Naive thymus-derived CD8-positive, alpha-beta T cell (primary cell): Measurements from ENCODE around the gene PAXX. TPM values are rescaled to one million over a fixed set of nuclear protein-coding genes. Genes with fewer than 3 reads are reported as not detected.

Source experiments
- ATAC-seq, 2 donors: fragments of 150-1000 bp; cut with Tn5 transposase in 1 of 2; sonication (Bioruptor Pico), chemical (Tn5 transposase) in 1 of 2; 1 replicate in 1 of 2; 2 replicates in 1 of 2; pipeline ENCODE4 v1.10.0; 2021; ENCODE audit warnings: mild to moderate bottlenecking in 2 of 2, moderate library complexity in 2 of 2
- POLR2A ChIA-PET: fragments of 350-600 bp; sonication (Branson Sonifier 250); formaldehyde crosslinking; loops from one replicate; lab custom pipeline; 2021; ENCODE audit warnings: antibody characterized with exemption; lab: Charles Lee
- DNase-seq, 10 donors: peaks; one replicate each; pipeline versions ENCODE4 v3.0.0 to v3.0.0-alpha.2; 2020 to 2022
- H3K27ac Mint-ChIP-seq, 10 donors: one replicate each; pipeline ENCODE4 v1.8.0; 2020 to 2022; ENCODE audit warnings: mild to moderate bottlenecking in 10 of 10, mixed read lengths in 10 of 10, moderate library complexity in 4 of 10, inconsistent platforms in 1 of 10
- H3K27me3 Mint-ChIP-seq, 5 donors: one replicate each; pipeline ENCODE4 v1.8.0; 2021 to 2022; ENCODE audit warnings: mixed read lengths in 5 of 5
- H3K36me3 Mint-ChIP-seq, 3 donors: one replicate each; pipeline ENCODE4 v1.8.0; 2020 to 2022; ENCODE audit warnings: mixed read lengths in 3 of 3, mild to moderate bottlenecking in 2 of 3, inconsistent platforms in 1 of 3
- H3K4me1 Mint-ChIP-seq, 4 donors: one replicate each; pipeline ENCODE4 v1.8.0; 2021 to 2022; ENCODE audit warnings: mixed read lengths in 4 of 4
- H3K4me3 Mint-ChIP-seq, 10 donors: one replicate each; pipeline ENCODE4 v1.8.0; 2020 to 2022; ENCODE audit warnings: mild to moderate bottlenecking in 10 of 10, mixed read lengths in 10 of 10, moderate library complexity in 6 of 10, inconsistent platforms in 1 of 10
- H3K9me3 Mint-ChIP-seq, 9 donors: one replicate each; pipeline ENCODE4 v1.8.0; 2020 to 2022; ENCODE audit warnings: mixed read lengths in 9 of 9, mild to moderate bottlenecking in 3 of 9, inconsistent platforms in 1 of 9, moderate library complexity in 1 of 9
- polyA plus RNA-seq, 3 donors: library from polyadenylated mRNA; unstranded; fragments of 300-500 nt; fragmentation: Illumina TruSeq; gene quantifications; one replicate each; pipeline ENCODE4 v1.2.3, GENCODE V29; 2021
- total RNA-seq, 8 experiments: library from RNA in 2 of 8; stranded (reverse) in 2 of 8; gene quantifications; one replicate each; pipeline ENCODE4 v1.2.3 and lab custom pipeline; 2021 to 2026

The PAXX gene
- total and polyA plus RNA-seq, 5 experiments from 2014 or later = 104 to 137 (median 119) TPM

DNA sequence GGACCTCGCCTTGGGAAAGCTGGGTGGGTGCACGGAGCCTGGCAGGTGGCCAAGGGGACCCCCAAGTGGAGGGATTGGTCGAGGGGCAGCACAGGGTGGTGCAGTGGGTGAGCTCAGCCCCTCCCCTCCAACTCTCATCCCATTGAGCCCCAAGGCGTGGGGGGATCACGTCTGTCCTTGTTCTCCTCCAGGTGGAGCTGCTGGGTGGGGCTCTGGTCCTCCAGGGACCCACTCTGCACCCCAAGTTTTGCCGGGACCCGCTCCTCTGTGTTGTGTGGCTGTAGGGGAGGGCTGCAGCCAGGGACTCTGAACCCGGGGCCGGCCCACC, 43.2 kb downstream of the PAXX start:
- H3K27ac Mint-ChIP-seq = peak overlapping the region in 2 of 10 donors; percentile 13 to 48
- POLR2A ChIA-PET = interaction anchor here (0.8 to 3.2 kb wide), 18 partner anchors 9 to 307 kb away, joined by 3 to 17 read pairs (median 4); partner anchors contain the start of genes AJM1, FBXW5, PAXX and RABL6

GRCh38 chr9:137035937-137036336, 43.7 kb downstream of the PAXX start:
- peaks cover 0 to 3% (median 0%) of the 10 kb centered on the region in 5 donors for H3K27me3 Mint-ChIP-seq
- H3K4me1 Mint-ChIP-seq = peaks cover 15 to 42% (median 35%) of the 10 kb centered on the region in 4 donors
- DNase-seq (no peak), ATAC-seq (no peak)
- H3K9me3 Mint-ChIP-seq = no peaks in the 10 kb centered on the region
- H3K27ac Mint-ChIP-seq = no peak overlapping the region
- no peaks in the 10 kb centered on the region for H3K36me3 Mint-ChIP-seq
- POLR2A ChIA-PET = interaction anchor here (0.7 to 3.2 kb wide), 13 partner anchors 9 to 248 kb away, joined by 3 to 17 read pairs (median 4); partner anchors contain the start of genes AJM1 and PAXX
- H3K4me3 Mint-ChIP-seq = no peak overlapping the region

More for the DNA sequence above, 43.2 kb downstream of the PAXX start:
- Mint-ChIP-seq H3K9me3 (no peaks in the 10 kb centered on the region), H3K4me1 (peaks cover 19 to 46% (median 39%) of the 10 kb centered on the region in 4 donors), H3K4me3 (peak overlapping the region in 2 of 10 donors; percentile 83 to 84), H3K36me3 (no peaks in the 10 kb centered on the region), H3K27me3 (peaks cover 0 to 3% (median 0%) of the 10 kb centered on the region in 5 donors)
- DNase-seq (no peak), ATAC-seq (no peak)

GRCh38 chr9:137037035-137037434, 44.8 kb downstream of the PAXX start:
- Mint-ChIP-seq H3K27me3 (peaks cover 0 to 6% (median 0%) of the 10 kb centered on the region in 5 donors), H3K4me1 (peaks cover 12 to 34% (median 29%) of the 10 kb centered on the region in 4 donors), H3K4me3 (no peak overlapping the region), H3K36me3 (no peaks in the 10 kb centered on the region), H3K27ac (no peak overlapping the region), H3K9me3 (no peaks in the 10 kb centered on the region)
- ATAC-seq (no peak), DNase-seq (no peak)
- POLR2A ChIA-PET = interaction anchor here (0.6 to 0.9 kb wide), 2 partner anchors 9 to 41 kb away, joined by 3 to 4 read pairs; partner anchors contain the start of gene CLIC3

- Mint-ChIP-seq H3K36me3 (no peaks in the 10 kb centered on the region), H3K27me3 (peaks cover 0 to 7% (median 0%) of the 10 kb centered on the region in 5 donors), H3K27ac (no peak overlapping the region), H3K9me3 (no peaks in the 10 kb centered on the region), H3K4me3 (no peak overlapping the region), H3K4me1 (peaks cover 10 to 29% (median 25%) of the 10 kb centered on the region in 4 donors)
- DNase-seq (no peak), ATAC-seq (no peak)
- POLR2A ChIA-PET = interaction anchor here (0.6 to 0.9 kb wide), 2 partner anchors 9 to 41 kb away, joined by 3 to 4 read pairs; partner anchors contain the start of gene CLIC3
These were observed 45.3 kb downstream of the PAXX start for GRCh38 chr9:137037483-137037882.

GRCh38 chr9:137038916-137039315, 46.7 kb downstream of the PAXX start:
- no peak overlapping the region for H3K4me3 Mint-ChIP-seq
- H3K36me3 Mint-ChIP-seq = no peaks in the 10 kb centered on the region
- no peaks in the 10 kb centered on the region for H3K9me3 Mint-ChIP-seq
- no peak overlapping the region for H3K27ac Mint-ChIP-seq
- peaks cover 10 to 17% (median 13%) of the 10 kb centered on the region in 4 donors for H3K4me1 Mint-ChIP-seq
- H3K27me3 Mint-ChIP-seq = peaks cover 0 to 12% (median 0%) of the 10 kb centered on the region in 5 donors
- ATAC-seq (no peak), DNase-seq (no peak)
- POLR2A ChIA-PET = no interaction called here

GRCh38 chr9:137039611-137040366, 47.6 kb downstream of the PAXX start:
- H3K36me3 Mint-ChIP-seq = no peaks in the 10 kb centered on the region
- DNase-seq (no peak), ATAC-seq (no peak)
- no peak overlapping the region for H3K4me3 Mint-ChIP-seq
- H3K4me1 Mint-ChIP-seq = peaks cover 7 to 17% (median 16%) of the 10 kb centered on the region in 4 donors
- H3K27ac Mint-ChIP-seq = no peak overlapping the region
- no peaks in the 10 kb centered on the region for H3K9me3 Mint-ChIP-seq
- POLR2A ChIA-PET = interaction anchor here (0.6 kb wide), 1 partner anchor 281 kb away, joined by 3 read pairs; no protein-coding TSS in a partner anchor
- H3K27me3 Mint-ChIP-seq = peaks cover 0 to 16% (median under 1%) of the 10 kb centered on the region in 5 donors

DNA sequence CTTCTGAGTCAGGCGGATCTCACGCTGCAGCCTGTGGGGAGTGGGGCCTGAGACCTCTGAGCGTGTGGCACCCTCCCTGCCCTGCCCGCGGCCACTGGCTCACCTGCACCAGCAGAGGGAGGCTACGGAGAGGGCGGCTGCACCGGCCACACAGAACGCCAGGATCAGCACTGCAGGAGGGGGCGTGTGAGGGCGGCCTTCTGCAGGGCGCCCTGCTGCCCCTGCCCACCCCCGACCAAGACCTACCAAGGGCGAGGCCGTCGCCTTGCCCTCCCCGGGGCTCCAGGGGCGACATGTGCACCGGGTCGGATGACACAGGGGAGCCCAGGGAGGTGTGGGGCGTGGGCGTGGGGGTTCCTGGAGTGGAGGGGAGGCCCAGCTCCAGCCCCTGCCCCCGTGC, 48.3 kb downstream of the PAXX start:
- no peak for ATAC-seq
- peaks cover 0 to 20% (median 4%) of the 10 kb centered on the region in 5 donors for H3K27me3 Mint-ChIP-seq

GRCh38 chr9:137041124-137041523, 48.9 kb downstream of the PAXX start:
- POLR2A ChIA-PET = no interaction called here
- no peak overlapping the region for H3K4me3 Mint-ChIP-seq

More for the DNA sequence above, 48.3 kb downstream of the PAXX start:
- DNase-seq = no peak
- Mint-ChIP-seq H3K4me1 (peaks cover 3 to 16% (median 14%) of the 10 kb centered on the region in 4 donors), H3K9me3 (no peaks in the 10 kb centered on the region), H3K4me3 (no peak overlapping the region), H3K36me3 (no peaks in the 10 kb centered on the region), H3K27ac (no peak overlapping the region)
- POLR2A ChIA-PET = no interaction called here

DNA sequence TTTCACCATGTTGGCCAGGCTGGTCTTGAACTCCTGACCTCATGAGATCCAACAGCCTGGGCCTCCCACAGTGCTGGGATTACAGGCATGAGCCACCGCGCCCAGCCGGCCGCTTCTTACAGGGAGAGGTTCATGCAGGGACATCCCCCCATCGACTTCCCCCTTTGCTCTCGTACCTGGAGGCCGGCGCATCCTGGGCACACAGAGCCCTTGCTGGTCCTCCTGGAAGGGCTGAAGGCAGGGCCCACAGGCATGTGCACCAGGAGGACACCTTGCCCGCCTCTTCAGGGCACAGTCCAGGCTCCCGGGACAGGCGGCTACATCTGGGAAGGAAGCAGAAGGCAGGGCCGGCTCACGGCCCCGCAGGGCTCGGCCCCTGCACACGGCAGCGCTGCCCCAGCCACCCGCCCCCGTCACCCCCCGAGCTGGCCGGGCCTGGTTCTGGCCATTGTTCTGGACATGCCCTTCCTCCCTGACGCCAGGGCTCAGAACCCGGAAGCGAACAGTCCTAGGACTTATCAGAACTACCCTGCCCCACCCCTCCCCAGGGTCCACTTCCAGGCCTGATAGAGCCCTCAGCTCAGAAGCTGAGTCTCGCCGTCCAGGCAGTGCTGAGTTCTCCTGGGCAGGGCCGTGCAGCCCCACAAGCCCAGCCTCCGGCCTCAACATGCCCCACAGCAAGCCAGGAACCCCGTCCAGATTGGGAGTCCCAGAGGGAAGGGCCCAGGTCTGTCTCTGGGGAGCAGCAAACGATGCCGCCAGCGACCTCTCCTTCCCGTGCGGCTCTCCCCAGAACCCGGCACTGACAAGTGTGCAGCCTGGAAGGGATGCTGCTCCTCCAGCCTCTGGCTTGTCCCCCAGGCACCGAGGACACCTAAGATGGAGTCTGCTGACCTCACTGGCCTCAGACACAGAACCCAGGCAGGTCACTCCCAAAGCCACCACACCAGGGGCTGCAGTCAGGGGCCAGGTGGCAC, 50.8 kb downstream of the PAXX start:
- Mint-ChIP-seq H3K27ac (no peak overlapping the region), H3K36me3 (peaks cover 0 to 2% (median 0%) of the 10 kb centered on the region in 3 donors), H3K4me1 (peaks cover 3 to 23% (median 17%) of the 10 kb centered on the region in 4 donors), H3K9me3 (no peaks in the 10 kb centered on the region), H3K27me3 (peaks cover 0 to 36% (median 8%) of the 10 kb centered on the region in 5 donors), H3K4me3 (no peak overlapping the region)
- ATAC-seq (no peak), DNase-seq (no peak)
- POLR2A ChIA-PET = interaction anchor here (0.7 kb wide), 1 partner anchor 180 kb away, joined by 3 read pairs; no protein-coding TSS in a partner anchor

More at GRCh38 chr9:137041124-137041523, 48.9 kb downstream of the PAXX start:
- no peaks in the 10 kb centered on the region for H3K9me3 Mint-ChIP-seq
- no peaks in the 10 kb centered on the region for H3K36me3 Mint-ChIP-seq
- H3K4me1 Mint-ChIP-seq = peaks cover 3 to 16% (median 14%) of the 10 kb centered on the region in 4 donors
- H3K27ac Mint-ChIP-seq = no peak overlapping the region
- H3K27me3 Mint-ChIP-seq = peaks cover 0 to 20% (median 4%) of the 10 kb centered on the region in 5 donors
- DNase-seq (no peak), ATAC-seq (no peak)

Other genes with a start within 250 kb of the PAXX start
Only the 30 nearest of the 39 such genes appear.
- gene TMEM141, start 201.1 kb upstream of the PAXX start, total RNA-seq = 10 to 100 TPM; 49.7 to 51.6 TPM
- gene TMEM141, start 201.1 kb upstream of the PAXX start, polyA plus RNA-seq = 10 to 100 TPM; 34.2 to 40.5 (median 37.3) TPM
- gene CCDC183, start 196.1 kb upstream of the PAXX start, total RNA-seq = 1 to 10 TPM; 1.4 to 2.3 TPM
- gene CCDC183, start 196.1 kb upstream of the PAXX start, polyA plus RNA-seq = under 1 TPM in 1 of 3 donors, not detected in 2; 0.18 TPM
- gene RABL6, start 184.5 kb upstream of the PAXX start, total RNA-seq = 10 to 100 TPM; 72.3 to 74.5 TPM
- gene RABL6, start 184.5 kb upstream of the PAXX start, polyA plus RNA-seq = 10 to 100 TPM; 11.6 to 17.2 (median 11.9) TPM
- gene AJM1, start 149.9 kb upstream of the PAXX start, total RNA-seq = 1 to 10 TPM; 1.3 TPM
- gene AJM1, start 149.9 kb upstream of the PAXX start, polyA plus RNA-seq = under 1 TPM in 2 of 3 donors, not detected in 1; 0.05 to 0.10 TPM
- 10 to 100 TPM; 25.2 to 29.6 TPM for gene PHPT1, start 143.0 kb upstream of the PAXX start, total RNA-seq
- gene PHPT1, start 143.0 kb upstream of the PAXX start, polyA plus RNA-seq = 10 to 100 TPM; 82.6 to 98.1 (median 83.1) TPM
- 1 to 10 TPM; 6.3 to 7.5 TPM for gene MAMDC4, start 140.1 kb upstream of the PAXX start, total RNA-seq
- gene MAMDC4, start 140.1 kb upstream of the PAXX start, polyA plus RNA-seq = under 1 TPM in 2 of 3 donors, not detected in 1; 0.14 to 0.35 TPM
- 100 to 1,000 TPM; 291 to 301 TPM for gene EDF1, start 126.1 kb upstream of the PAXX start, total RNA-seq
- 100 to 1,000 TPM; 319 to 403 (median 380) TPM for gene EDF1, start 126.1 kb upstream of the PAXX start, polyA plus RNA-seq
- 10 to 100 TPM; 28.0 to 34.4 TPM for gene TRAF2, start 105.9 kb upstream of the PAXX start, total RNA-seq
- 10 to 100 TPM in 2 of 3 donors, 1 to 10 TPM in 1; 7.9 to 24.4 (median 12.2) TPM for gene TRAF2, start 105.9 kb upstream of the PAXX start, polyA plus RNA-seq
- 10 to 100 TPM; 93.1 TPM for gene FBXW5, start 47.7 kb upstream of the PAXX start, total RNA-seq
- 10 to 100 TPM; 62.9 to 92.1 (median 83.7) TPM for gene FBXW5, start 47.7 kb upstream of the PAXX start, polyA plus RNA-seq
- gene C8G, start 47.2 kb upstream of the PAXX start, total RNA-seq = under 1 TPM in 1 of 2 experiments, not detected in 1; 0.99 TPM
- 1 to 10 TPM in 1 of 3 donors, not detected in 2; 1.6 TPM for gene C8G, start 47.2 kb upstream of the PAXX start, polyA plus RNA-seq
- 1 to 10 TPM; 2.6 to 2.7 TPM for gene LCN12, start 40.1 kb upstream of the PAXX start, total RNA-seq
- not detected for gene LCN12, start 40.1 kb upstream of the PAXX start, polyA plus RNA-seq
- gene PTGDS, start 14.9 kb upstream of the PAXX start, total RNA-seq = under 1 TPM in 1 of 2 experiments, not detected in 1; 0.58 TPM
- 1 to 10 TPM in 1 of 3 donors, under 1 TPM in 1, not detected in 1; 0.31 to 3.2 TPM for gene PTGDS, start 14.9 kb upstream of the PAXX start, polyA plus RNA-seq
- under 1 TPM; 0.44 to 0.74 TPM for gene LCNL1, start 9.4 kb upstream of the PAXX start, total RNA-seq
- gene LCNL1, start 9.4 kb upstream of the PAXX start, polyA plus RNA-seq = not detected
- gene CLIC3, start 4.1 kb downstream of the PAXX start, total RNA-seq = 10 to 100 TPM; 11.1 to 13.5 TPM
- 10 to 100 TPM in 2 of 3 donors, 1 to 10 TPM in 1; 7.0 to 30.2 (median 16.9) TPM for gene CLIC3, start 4.1 kb downstream of the PAXX start, polyA plus RNA-seq
- 10 to 100 TPM; 37.0 to 41.5 TPM for gene ABCA2, start 35.8 kb downstream of the PAXX start, total RNA-seq
- gene ABCA2, start 35.8 kb downstream of the PAXX start, polyA plus RNA-seq = 1 to 10 TPM; 3.9 to 9.4 (median 4.7) TPM
- under 1 TPM in 1 of 2 experiments, not detected in 1; 0.13 TPM for gene FUT7, start 39.7 kb downstream of the PAXX start, total RNA-seq
- 1 to 10 TPM; 1.2 to 1.6 (median 1.6) TPM for gene FUT7, start 39.7 kb downstream of the PAXX start, polyA plus RNA-seq
- 1 to 10 TPM; 2.8 to 4.3 TPM for gene NPDC1, start 53.8 kb downstream of the PAXX start, total RNA-seq
- gene NPDC1, start 53.8 kb downstream of the PAXX start, polyA plus RNA-seq = 1 to 10 TPM; 2.1 to 9.3 (median 4.2) TPM
- not detected for gene ENTPD2, start 61.6 kb downstream of the PAXX start, total RNA-seq
- not detected for gene ENTPD2, start 61.6 kb downstream of the PAXX start, polyA plus RNA-seq
- under 1 TPM; 0.27 to 0.44 TPM for gene SAPCD2, start 78.1 kb downstream of the PAXX start, total RNA-seq
- under 1 TPM in 2 of 3 donors, not detected in 1; 0.23 to 0.27 TPM for gene SAPCD2, start 78.1 kb downstream of the PAXX start, polyA plus RNA-seq
- 10 to 100 TPM; 25.2 to 28.7 TPM for gene UAP1L1, start 85.1 kb downstream of the PAXX start, total RNA-seq
- gene UAP1L1, start 85.1 kb downstream of the PAXX start, polyA plus RNA-seq = 1 to 10 TPM; 2.3 to 7.8 (median 2.8) TPM
- 10 to 100 TPM; 66.9 to 73.2 TPM for gene MAN1B1, start 94.6 kb downstream of the PAXX start, total RNA-seq
- gene MAN1B1, start 94.6 kb downstream of the PAXX start, polyA plus RNA-seq = 10 to 100 TPM; 30.6 to 46.6 (median 38.3) TPM
- gene DPP7, start 122.3 kb downstream of the PAXX start, total RNA-seq = 100 to 1,000 TPM; 278 to 298 TPM
- 100 to 1,000 TPM in 2 of 3 donors, 10 to 100 TPM in 1; 98.7 to 126 (median 121) TPM for gene DPP7, start 122.3 kb downstream of the PAXX start, polyA plus RNA-seq
- gene GRIN1, start 146.7 kb downstream of the PAXX start, total RNA-seq = not detected
- gene GRIN1, start 146.7 kb downstream of the PAXX start, polyA plus RNA-seq = not detected
- gene LRRC26, start 177.6 kb downstream of the PAXX start, total RNA-seq = not detected
- gene LRRC26, start 177.6 kb downstream of the PAXX start, polyA plus RNA-seq = not detected
- not detected for gene TMEM210, start 179.6 kb downstream of the PAXX start, total RNA-seq
- gene TMEM210, start 179.6 kb downstream of the PAXX start, polyA plus RNA-seq = not detected
- 100 to 1,000 TPM; 143 to 146 TPM for gene ANAPC2, start 196.1 kb downstream of the PAXX start, total RNA-seq
- gene ANAPC2, start 196.1 kb downstream of the PAXX start, polyA plus RNA-seq = 1 to 10 TPM; 3.4 to 5.9 (median 4.3) TPM
- 10 to 100 TPM; 39.2 to 43.4 TPM for gene SSNA1, start 196.3 kb downstream of the PAXX start, total RNA-seq
- gene SSNA1, start 196.3 kb downstream of the PAXX start, polyA plus RNA-seq = 100 to 1,000 TPM in 2 of 3 donors, 10 to 100 TPM in 1; 97.8 to 123 (median 119) TPM
- 10 to 100 TPM; 10.1 TPM for gene TPRN, start 208.3 kb downstream of the PAXX start, total RNA-seq
- under 1 TPM; 0.15 to 0.42 (median 0.39) TPM for gene TPRN, start 208.3 kb downstream of the PAXX start, polyA plus RNA-seq
- gene TMEM203, start 213.2 kb downstream of the PAXX start, total RNA-seq = 10 to 100 TPM; 42.7 to 43.0 TPM
- 100 to 1,000 TPM; 128 to 163 (median 155) TPM for gene TMEM203, start 213.2 kb downstream of the PAXX start, polyA plus RNA-seq
- gene NDOR1, start 213.3 kb downstream of the PAXX start, total RNA-seq = 10 to 100 TPM; 35.0 to 39.8 TPM
- 1 to 10 TPM; 2.4 to 9.5 (median 5.7) TPM for gene NDOR1, start 213.3 kb downstream of the PAXX start, polyA plus RNA-seq